Osteoblast (primary cell): ENCODE measurements around the gene SLFN5. TPM values are rescaled to one million over a fixed set of nuclear protein-coding genes. Genes with fewer than 3 reads are reported as not detected.
"Not testable (repeated sequence)": the region's sequence is repeated elsewhere in the genome, so short reads cannot be mapped to it uniquely, and the experiment has no call there.

Source experiments
- DNase-seq: peaks from one replicate; pipeline ENCODE4 v3.0.0; 2011; ENCODE audit warnings: low spot score, mixed read lengths; ENCODE audit not compliant: insufficient read length; ENCODE audit errors: missing footprints
- H2AFZ ChIP-seq: 2 replicates; pipeline ENCODE4 v1.6.0; 2011; ENCODE audit warnings: mild to moderate bottlenecking, low read length
- H3K27ac ChIP-seq: 2 replicates; pipeline ENCODE4 v1.5.1; 2011; ENCODE audit warnings: mild to moderate bottlenecking, low read depth, low read length, moderate library complexity
- H3K27me3 ChIP-seq: 2 replicates; pipeline ENCODE4 v1.6.0; 2012; ENCODE audit warnings: mild to moderate bottlenecking, control low read depth, inconsistent platforms, low read length, moderate library complexity; ENCODE audit not compliant: insufficient read depth
- H3K36me3 ChIP-seq: 2 replicates; pipeline ENCODE4 v1.5.1; 2011; ENCODE audit warnings: mild to moderate bottlenecking, low read length, control low read depth, moderate library complexity; ENCODE audit not compliant: insufficient read depth
- H3K4me1 ChIP-seq: 2 replicates; pipeline ENCODE4 v1.5.1; 2011; ENCODE audit warnings: mild to moderate bottlenecking, low read length, control low read depth, moderate library complexity; ENCODE audit not compliant: insufficient read depth
- H3K4me2 ChIP-seq: 2 replicates; pipeline ENCODE4 v1.6.0; 2011; ENCODE audit warnings: mild to moderate bottlenecking, low read length; ENCODE audit not compliant: insufficient read depth
- H3K4me3 ChIP-seq: fragments of 200-600 bp; sonication (generic); 3 replicates; pipeline ENCODE4 v1.5.1; 2012; ENCODE audit warnings: mild to moderate bottlenecking, low read length, inconsistent platforms; ENCODE audit not compliant: insufficient read depth
- H3K79me2 ChIP-seq: 2 replicates; pipeline ENCODE4 v1.6.0; 2012; ENCODE audit warnings: mild to moderate bottlenecking, low read length, control low read depth, inconsistent platforms; ENCODE audit not compliant: insufficient read depth
- H3K9me3 ChIP-seq: 2 replicates; pipeline ENCODE4 v1.5.1; 2011; ENCODE audit warnings: low read depth, low read length, control low read depth
- H4K20me1 ChIP-seq: 2 replicates; pipeline ENCODE4 v1.6.0; 2012; ENCODE audit warnings: mild to moderate bottlenecking, low read length, control low read depth; ENCODE audit not compliant: insufficient read depth
- CTCF ChIP-seq: IDR thresholded peaks from 2 replicates; pipeline ENCODE4 v1.5.1; 2011; ENCODE audit warnings: mild to moderate bottlenecking, low read depth, low read length, moderate library complexity; ENCODE audit errors: extremely low read depth
- total RNA-seq: library from RNA; depleted of rRNA; stranded (reverse); fragments of >200 nt; gene quantifications from 2 replicates; pipeline ENCODE4 v1.2.3, GENCODE V29; 2012

Gene SLFN5
- total RNA-seq, 1 donor, result 211 TPM

GRCh38 chr17:35295686-35296085, 52.8 kb downstream of the SLFN5 start:
- Histone ChIP-seq H3K9me3 (no peaks in the 10 kb centered on the region), H4K20me1 (no peaks in the 10 kb centered on the region), H3K4me2 (no peak overlapping the region), H3K27me3 (no peaks in the 10 kb centered on the region), H3K27ac (no peak overlapping the region), H2AFZ (no peak overlapping the region), H3K79me2 (no peaks in the 10 kb centered on the region), H3K36me3 (no peaks in the 10 kb centered on the region), H3K4me3 (no peak overlapping the region), H3K4me1 (peaks cover 31% of the 10 kb centered on the region)
- DNase-seq, result no peak
- no peak for TF ChIP-seq CTCF

GRCh38 chr17:35297666-35298065, 54.8 kb downstream of the SLFN5 start:
- Histone ChIP-seq H2AFZ (no peak overlapping the region), H3K36me3 (no peaks in the 10 kb centered on the region), H3K4me1 (peaks cover 21% of the 10 kb centered on the region), H3K27ac (no peak overlapping the region), H3K4me2 (no peak overlapping the region), H3K79me2 (no peaks in the 10 kb centered on the region), H3K4me3 (no peak overlapping the region), H3K9me3 (no peaks in the 10 kb centered on the region), H3K27me3 (no peaks in the 10 kb centered on the region), H4K20me1 (no peaks in the 10 kb centered on the region)
- DNase-seq, result no peak
- no peak for TF ChIP-seq CTCF

GRCh38 chr17:35298639-35299038, 55.8 kb downstream of the SLFN5 start:
- Histone ChIP-seq H3K27ac (no peak overlapping the region), H4K20me1 (no peaks in the 10 kb centered on the region), H3K27me3 (no peaks in the 10 kb centered on the region), H2AFZ (no peak overlapping the region), H3K79me2 (no peaks in the 10 kb centered on the region), H3K9me3 (no peaks in the 10 kb centered on the region), H3K36me3 (no peaks in the 10 kb centered on the region), H3K4me2 (no peak overlapping the region), H3K4me1 (peaks cover 12% of the 10 kb centered on the region), H3K4me3 (no peak overlapping the region)
- no peak for DNase-seq
- TF ChIP-seq CTCF, result no peak

GRCh38 chr17:35299135-35299534, 56.3 kb downstream of the SLFN5 start:
- Histone ChIP-seq H3K4me1 (peaks cover 12% of the 10 kb centered on the region), H3K79me2 (no peaks in the 10 kb centered on the region), H4K20me1 (no peaks in the 10 kb centered on the region), H2AFZ (no peak overlapping the region), H3K36me3 (no peaks in the 10 kb centered on the region), H3K4me3 (no peak overlapping the region), H3K27ac (no peak overlapping the region), H3K4me2 (no peak overlapping the region), H3K27me3 (no peaks in the 10 kb centered on the region), H3K9me3 (no peaks in the 10 kb centered on the region)
- DNase-seq, result no peak
- no peak for TF ChIP-seq CTCF

- not testable (repeated sequence) for H3K4me1 ChIP-seq, H3K27ac ChIP-seq, H3K4me2 ChIP-seq, H3K4me3 ChIP-seq, H2AFZ ChIP-seq, H3K79me2 ChIP-seq, H3K9me3 ChIP-seq, DNase-seq, H3K36me3 ChIP-seq, H4K20me1 ChIP-seq
- peaks cover 19% of the 10 kb centered on the region for H3K27me3 ChIP-seq
Observed at GRCh38 chr17:35309345-35309744, 66.5 kb downstream of the SLFN5 start.
